HG03521 (cell line): Measurements from ENCODE around the gene MGAT2.
A peak's percentile ranks its signal among the peaks of the same experiment; 100 is the strongest.
"Not testable (repeated sequence)": the region's sequence is repeated elsewhere in the genome, so short reads cannot be mapped to it uniquely, and the experiment has no call there.

Experiments used
- ATAC-seq: cut with Tn5 transposase; IDR thresholded peaks from one replicate; pipeline ENCODE4 v1.9.1; 2021; ENCODE audit warnings: mild to moderate bottlenecking, moderate library complexity; ENCODE audit not compliant: unreplicated experiment

Gene MGAT2

GRCh38 chr14:49612251-49612650, 8.3 kb upstream of the MGAT2 start:
- ATAC-seq = no peak

DNA sequence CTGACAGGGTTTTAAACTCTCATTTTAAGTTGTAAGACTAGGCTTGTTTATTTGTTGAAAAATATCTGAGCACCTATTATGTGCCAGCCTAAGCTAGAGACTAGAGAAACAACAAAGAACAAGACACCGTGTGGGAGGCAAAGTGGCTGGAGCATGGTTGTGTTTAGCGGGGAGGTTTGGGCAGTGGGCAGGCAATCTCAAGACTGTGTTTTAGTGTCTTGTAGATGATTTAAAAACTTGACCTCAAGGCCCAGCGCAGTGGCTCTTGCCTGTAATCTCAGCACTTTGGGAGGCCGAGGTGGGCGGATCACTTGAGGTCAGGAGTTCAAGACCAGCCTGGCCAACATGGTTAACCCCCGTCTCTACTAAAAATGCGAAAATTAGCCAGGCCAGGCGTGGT, 7.9 kb upstream of the MGAT2 start:
- no peak for ATAC-seq

- no peak for ATAC-seq
Observed at GRCh38 chr14:49614196-49614595, 6.4 kb upstream of the MGAT2 start.

GRCh38 chr14:49615776-49616175, 4.8 kb upstream of the MGAT2 start:
- ATAC-seq = no peak

DNA sequence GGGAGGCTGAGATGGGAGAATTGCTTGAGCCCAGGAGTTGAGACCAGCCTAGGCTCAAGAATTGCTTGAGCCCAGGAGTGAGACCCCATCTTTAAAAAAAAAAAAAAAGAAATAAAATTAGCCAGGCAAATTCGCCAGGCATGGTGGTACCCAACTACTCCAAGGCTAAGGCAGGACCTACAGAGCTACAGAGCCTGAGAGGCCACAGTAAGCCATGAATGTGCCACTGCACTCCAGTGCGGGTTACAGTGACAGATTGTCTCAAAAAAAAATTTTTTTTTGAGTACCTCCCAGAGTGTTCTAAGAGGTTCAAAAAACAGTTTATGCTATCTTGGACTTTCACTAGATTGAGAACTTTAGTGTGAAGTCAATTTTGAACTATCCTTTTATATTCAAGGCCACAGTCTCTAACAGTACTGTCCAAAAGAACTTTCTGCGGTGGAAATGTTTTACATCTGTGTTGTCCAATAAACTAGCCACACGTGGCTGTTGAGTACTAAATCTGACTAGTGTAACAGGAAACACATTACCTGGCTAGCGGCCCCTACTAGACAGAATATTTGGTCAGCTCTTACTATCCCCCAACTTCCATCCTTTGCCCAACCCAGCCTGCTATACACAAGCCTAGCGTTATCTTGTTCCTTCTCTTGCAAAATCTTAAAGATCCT, 2.6 kb upstream of the MGAT2 start:
- ATAC-seq = no peak

- not testable (repeated sequence) for ATAC-seq
Observed at GRCh38 chr14:49619273-49619672, 1.3 kb upstream of the MGAT2 start.

GRCh38 chr14:49619730-49620129, 869 bp upstream of the MGAT2 start:
- no peak for ATAC-seq

DNA sequence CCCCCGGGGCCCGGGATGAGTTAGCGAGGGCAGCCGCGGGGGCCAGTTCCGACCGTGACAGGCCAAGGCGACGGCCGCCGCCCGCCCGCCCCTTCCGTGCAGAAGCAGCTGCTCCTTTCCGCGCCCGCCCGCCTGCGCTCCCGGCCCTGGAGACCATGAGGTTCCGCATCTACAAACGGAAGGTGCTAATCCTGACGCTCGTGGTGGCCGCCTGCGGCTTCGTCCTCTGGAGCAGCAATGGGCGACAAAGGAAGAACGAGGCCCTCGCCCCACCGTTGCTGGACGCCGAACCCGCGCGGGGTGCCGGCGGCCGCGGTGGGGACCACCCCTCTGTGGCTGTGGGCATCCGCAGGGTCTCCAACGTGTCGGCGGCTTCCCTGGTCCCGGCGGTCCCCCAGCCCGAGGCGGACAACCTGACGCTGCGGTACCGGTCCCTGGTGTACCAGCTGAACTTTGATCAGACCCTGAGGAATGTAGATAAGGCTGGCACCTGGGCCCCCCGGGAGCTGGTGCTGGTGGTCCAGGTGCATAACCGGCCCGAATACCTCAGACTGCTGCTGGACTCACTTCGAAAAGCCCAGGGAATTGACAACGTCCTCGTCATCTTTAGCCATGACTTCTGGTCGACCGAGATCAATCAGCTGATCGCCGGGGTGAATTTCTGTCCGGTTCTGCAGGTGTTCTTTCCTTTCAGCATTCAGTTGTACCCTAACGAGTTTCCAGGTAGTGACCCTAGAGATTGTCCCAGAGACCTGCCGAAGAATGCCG, 699 bp downstream of the MGAT2 start:
- ATAC-seq = peak; percentile 19

DNA sequence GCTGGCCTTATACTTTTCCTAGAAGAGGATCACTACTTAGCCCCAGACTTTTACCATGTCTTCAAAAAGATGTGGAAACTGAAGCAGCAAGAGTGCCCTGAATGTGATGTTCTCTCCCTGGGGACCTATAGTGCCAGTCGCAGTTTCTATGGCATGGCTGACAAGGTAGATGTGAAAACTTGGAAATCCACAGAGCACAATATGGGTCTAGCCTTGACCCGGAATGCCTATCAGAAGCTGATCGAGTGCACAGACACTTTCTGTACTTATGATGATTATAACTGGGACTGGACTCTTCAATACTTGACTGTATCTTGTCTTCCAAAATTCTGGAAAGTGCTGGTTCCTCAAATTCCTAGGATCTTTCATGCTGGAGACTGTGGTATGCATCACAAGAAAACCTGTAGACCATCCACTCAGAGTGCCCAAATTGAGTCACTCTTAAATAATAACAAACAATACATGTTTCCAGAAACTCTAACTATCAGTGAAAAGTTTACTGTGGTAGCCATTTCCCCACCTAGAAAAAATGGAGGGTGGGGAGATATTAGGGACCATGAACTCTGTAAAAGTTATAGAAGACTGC, 1.5 kb downstream of the MGAT2 start:
- ATAC-seq = no peak

DNA sequence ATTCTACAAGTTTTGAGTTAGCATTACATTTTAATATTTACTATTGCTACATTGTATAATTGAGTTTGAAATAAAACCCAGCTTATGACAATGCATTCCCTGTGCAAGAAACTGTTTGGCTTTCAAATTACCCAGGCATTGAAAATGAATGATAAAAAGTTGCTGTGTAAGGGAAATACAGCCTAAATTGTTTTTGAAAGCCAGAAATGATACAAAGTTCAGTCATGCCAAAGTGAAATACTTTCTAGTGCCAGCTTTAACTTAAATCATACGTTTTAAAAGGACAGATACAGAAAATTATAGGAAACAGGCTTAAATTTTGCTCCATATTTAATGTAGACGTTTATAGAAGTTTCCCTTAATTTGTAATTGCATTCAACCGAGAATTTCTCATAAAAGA, 2.8 kb downstream of the MGAT2 start:
- no peak for ATAC-seq

GRCh38 chr14:49623941-49624839, 3.6 kb downstream of the MGAT2 start:
- ATAC-seq = no peak

DNA sequence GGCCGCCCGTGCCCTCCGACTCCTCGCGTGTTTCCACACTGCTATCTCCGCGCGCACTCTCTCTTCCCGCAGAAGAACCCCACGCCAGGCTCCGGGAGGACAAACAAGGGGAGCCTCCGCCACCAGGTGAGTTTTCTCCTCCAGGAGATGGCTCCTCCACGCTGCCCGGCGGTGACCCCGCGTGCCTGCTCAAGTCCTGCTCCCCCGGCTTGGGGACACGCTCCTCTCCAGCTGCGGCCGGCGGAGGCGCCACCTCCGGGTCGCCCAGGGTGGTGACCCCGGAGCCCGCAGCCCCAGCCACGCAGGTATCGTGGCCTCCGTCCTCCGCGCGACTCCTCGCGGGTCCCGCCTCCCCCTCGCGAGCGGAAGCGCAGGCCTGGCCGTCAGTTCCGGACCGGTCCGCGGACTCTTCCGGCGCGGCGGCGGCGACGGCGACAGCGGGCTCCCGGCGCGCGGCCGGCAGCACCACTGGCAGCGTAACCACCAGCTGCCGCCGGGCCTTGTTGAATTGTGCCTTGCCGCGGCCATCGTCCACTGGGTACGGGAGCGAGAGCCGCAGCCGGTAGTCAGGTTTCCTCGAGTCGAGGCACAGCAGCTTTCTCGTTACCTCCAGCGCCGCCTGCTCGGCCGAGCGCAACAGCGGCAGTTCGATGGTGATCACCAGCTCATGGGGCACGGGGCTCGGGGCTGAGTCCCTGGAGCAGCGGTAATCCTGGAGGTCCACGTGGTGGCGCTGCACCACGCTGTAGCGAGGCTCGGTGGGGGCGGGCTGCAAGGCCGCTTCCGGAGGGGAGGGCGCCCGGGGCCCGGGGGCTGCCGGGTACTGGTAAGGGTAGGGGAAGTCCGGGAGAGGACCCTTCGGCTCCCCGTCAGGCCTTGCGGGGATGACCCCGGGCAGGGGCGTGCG, 13.3 kb downstream of the MGAT2 start:
- peak; percentile 67 for ATAC-seq

- ATAC-seq = peak; percentile 27
Observed at GRCh38 chr14:49634547-49635334, 14.1 kb downstream of the MGAT2 start, which contains the start of gene DNAAF2. Gene DNAAF2 (minus strand): TSS chr14:49635244. CDS start chr14:49635149, 95 bp downstream.

- ATAC-seq = no peak
Observed at GRCh38 chr14:49636866-49637265, 16.3 kb downstream of the MGAT2 start.

DNA sequence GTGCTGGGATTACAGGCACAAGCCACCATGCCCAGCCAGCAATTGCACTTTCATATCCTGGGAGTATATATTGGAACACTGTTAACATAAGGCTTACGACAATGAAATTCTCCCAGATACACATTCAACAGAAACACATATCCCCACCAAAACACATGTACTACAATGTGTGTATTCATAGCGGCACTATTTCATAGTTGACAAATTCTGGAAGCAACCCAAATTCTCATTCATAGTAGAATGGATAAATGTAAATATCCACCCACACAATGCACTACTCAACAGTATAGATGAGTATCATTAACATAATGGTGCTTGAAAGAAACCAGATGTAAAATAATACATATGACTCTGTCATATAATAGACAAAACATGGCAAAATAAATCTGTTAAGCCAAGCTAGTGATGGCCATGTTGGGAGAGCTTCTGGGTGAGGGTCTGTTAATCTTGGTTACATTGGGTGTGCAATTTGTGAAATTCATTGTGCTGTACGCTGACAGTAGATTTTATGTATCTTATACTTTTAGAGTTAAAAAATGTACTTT, 17.0 kb downstream of the MGAT2 start:
- ATAC-seq = no peak

- no peak for ATAC-seq
Observed at GRCh38 chr14:49640540-49641417, 20.2 kb downstream of the MGAT2 start.

DNA sequence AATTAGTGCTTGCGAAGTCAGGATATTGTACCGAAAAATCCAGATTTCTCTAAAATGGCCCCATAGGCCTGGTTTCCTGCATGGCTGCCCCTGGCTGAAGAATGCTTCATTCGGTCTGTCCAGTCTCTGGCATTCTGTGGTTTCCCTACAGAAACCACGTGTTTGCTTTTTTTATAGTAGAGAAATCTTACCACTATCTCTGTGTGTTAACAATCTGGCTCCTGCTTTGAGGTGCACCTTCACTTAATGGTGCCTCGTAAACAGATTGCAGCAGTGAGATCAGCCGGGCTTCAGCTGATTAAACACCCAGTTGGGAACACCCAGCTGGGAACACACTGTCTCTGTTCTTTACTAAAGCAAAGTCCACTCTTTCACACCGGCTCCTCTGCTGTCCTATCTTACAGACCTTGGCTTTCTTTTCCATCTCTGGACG, 21.1 kb downstream of the MGAT2 start:
- ATAC-seq = no peak

GRCh38 chr14:49642163-49642562, 21.6 kb downstream of the MGAT2 start:
- no peak for ATAC-seq
